Vagina (tissue), 2 donors: Measurements from ENCODE around the gene NEK9.
A peak's percentile ranks its signal among the peaks of the same experiment; 100 is the strongest.

Experiments used
- CTCF ChIP-seq, 3 experiments: fragments of 450-650 bp in 2 of 3; fragments of 200-600 bp in 1 of 3; sonication (generic) in 1 of 3; IDR thresholded peaks; one replicate each; pipeline ENCODE4 v1.5.1; 2017 to 2019; ENCODE audit warnings: antibody characterized with exemption in 3 of 3, mild to moderate bottlenecking in 2 of 3, moderate library complexity in 2 of 3
- POLR2A ChIP-seq, 2 donors: fragments of 450-650 bp; IDR thresholded peaks; one replicate each; pipeline ENCODE4 v1.6.1; 2017; ENCODE audit warnings: antibody characterized with exemption in 2 of 2, mild to moderate bottlenecking in 2 of 2, moderate library complexity in 2 of 2
- POLR2AphosphoS5 ChIP-seq, 2 donors: sonication (generic); formaldehyde crosslinking; IDR thresholded peaks; one replicate each; pipeline ENCODE4 v1.9.0; 2017; ENCODE audit warnings: antibody characterized with exemption in 2 of 2, mild to moderate bottlenecking in 2 of 2, low read depth in 1 of 2; ENCODE audit not compliant: insufficient read depth in 1 of 2

DNA sequence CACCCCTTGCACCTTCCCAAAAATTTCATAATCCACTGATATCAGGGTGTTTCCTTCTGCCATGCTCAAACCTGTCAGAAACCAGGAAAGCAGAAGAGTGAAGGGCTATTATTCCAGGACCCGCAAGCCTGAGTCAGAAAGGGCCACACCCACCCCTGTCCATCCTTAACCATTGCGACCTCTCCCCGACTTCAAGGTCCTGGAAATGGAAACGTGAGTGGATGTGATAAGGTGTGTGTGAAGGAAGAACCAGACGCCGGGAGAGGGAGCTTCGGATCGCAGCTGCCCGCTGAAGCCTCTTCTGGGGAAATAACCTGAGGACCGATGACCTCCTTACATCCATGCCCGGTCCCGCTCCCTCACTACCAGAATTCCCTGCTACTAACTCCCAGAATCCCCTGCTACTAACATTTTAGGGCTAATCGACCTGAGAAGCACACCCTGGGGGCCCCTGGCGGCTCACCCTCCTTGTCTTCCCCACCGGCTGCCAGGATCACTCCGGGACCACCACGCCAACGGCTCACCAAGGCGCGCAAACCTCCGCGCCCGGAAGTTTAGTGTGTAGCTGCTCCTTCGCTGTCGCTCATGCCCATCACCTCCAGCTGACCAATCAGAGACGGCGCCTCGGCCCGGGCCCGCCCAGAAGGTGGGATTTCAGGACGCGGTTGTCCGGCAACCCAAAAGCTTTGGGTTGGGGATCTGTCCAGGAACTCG is 63.2 kb downstream of the NEK9 start, which contains the start of gene ACYP1:
- TF ChIP-seq POLR2A (IDR thresholded peaks at IDR 0.05) (no peak), CTCF (IDR thresholded peaks at IDR 0.05) (no peak), POLR2AphosphoS5 (IDR thresholded peaks at IDR 0.05; ENCODE audit: insufficient read depth in 1 of 2, low read depth in 1 of 2) (peak; percentile 59 to 77)
